B cell (primary cell): Measurements from ENCODE around the gene GALM. TPM values are rescaled to one million over a fixed set of nuclear protein-coding genes. Genes with fewer than 3 reads are reported as not detected.
A peak's percentile ranks its signal among the peaks of the same experiment; 100 is the strongest.
"Not testable (repeated sequence)": the region's sequence is repeated elsewhere in the genome, so short reads cannot be mapped to it uniquely, and the experiment has no call there.

Source experiments
- ATAC-seq: fragments of 200-7000 bp; cut with Tn5 transposase; one replicate; pipeline ENCODE4 v1.10.0; 2021; ENCODE audit warnings: low read depth, mild to moderate bottlenecking, moderate number of reproducible peaks, moderate library complexity
- CTCF ChIA-PET: fragments of 350-600 bp; sonication (Branson Sonifier 250); formaldehyde crosslinking; loops from one replicate; lab custom pipeline; 2021; ENCODE audit warnings: antibody characterized with exemption, inconsistent platforms; lab: Charles Lee
- POLR2A ChIA-PET: fragments of 350-600 bp; sonication (Branson Sonifier 250); formaldehyde crosslinking; loops from one replicate; lab custom pipeline; 2021; ENCODE audit warnings: antibody characterized with exemption; lab: Charles Lee
- DNase-seq: peaks from one replicate; pipeline ENCODE4 v3.0.0; 2013
- H2AFZ ChIP-seq: 2 replicates; pipeline ENCODE4 v1.6.1; 2012; ENCODE audit warnings: mild to moderate bottlenecking, low read depth, low read length; ENCODE audit not compliant: insufficient read depth, poor library complexity, severe bottlenecking
- H3K27ac ChIP-seq, 2 donors: 1 replicate in 1 of 2; 2 replicates in 1 of 2; pipeline ENCODE4 v1.5.1; 2012 to 2013; ENCODE audit warnings: low read length in 2 of 2, mild to moderate bottlenecking in 2 of 2, moderate library complexity in 1 of 2
- H3K27me3 ChIP-seq, 4 experiments: fragments of 200-600 bp in 1 of 4; sonication (generic) in 1 of 4; replicated peaks in 1 of 4; 1 replicate in 2 of 4; 2 replicates in 2 of 4; pipeline versions ENCODE4 v1.6.1 to v1.7.0; 2013 to 2016; ENCODE audit warnings: low read length in 3 of 4, mild to moderate bottlenecking in 2 of 4, mixed read lengths in 1 of 4, moderate library complexity in 1 of 4; ENCODE audit not compliant: insufficient read depth in 4 of 4, control insufficient read depth in 3 of 4; ENCODE audit errors: control extremely low read depth in 1 of 4
- H3K36me3 ChIP-seq, 2 experiments: replicated peaks in 1 of 2; 1 replicate in 1 of 2; 2 replicates in 1 of 2; pipeline versions ENCODE4 v1.6.1 to v1.7.1; 2013; ENCODE audit warnings: low read length in 1 of 2; ENCODE audit not compliant: insufficient read depth in 2 of 2, control insufficient read depth in 1 of 2; ENCODE audit errors: control extremely low read depth in 1 of 2, extremely low read depth in 1 of 2
- H3K4me1 ChIP-seq, 2 donors: fragments of 200-600 bp in 1 of 2; sonication (generic) in 1 of 2; 1 replicate in 1 of 2; 2 replicates in 1 of 2; pipeline versions ENCODE4 v1.5.1 to v1.6.1; 2013 to 2017; ENCODE audit warnings: low read length in 2 of 2; ENCODE audit not compliant: control insufficient read depth in 2 of 2, insufficient read depth in 2 of 2
- H3K4me2 ChIP-seq: replicated peaks from 2 replicates; pipeline ENCODE3; 2012; ENCODE audit warnings: mild to moderate bottlenecking, low read depth, low read length; ENCODE audit not compliant: poor library complexity, severe bottlenecking
- H3K4me3 ChIP-seq, 5 experiments: fragments of 200-600 bp in 1 of 5; sonication (generic) in 1 of 5; 1 replicate in 3 of 5; 2 replicates in 2 of 5; pipeline versions ENCODE4 v1.5.1 to v1.7.0; 2011 to 2016; ENCODE audit warnings: low read length in 4 of 5, mild to moderate bottlenecking in 4 of 5, low read depth in 2 of 5, control low read depth in 1 of 5, moderate library complexity in 1 of 5; ENCODE audit not compliant: insufficient read depth in 1 of 5; ENCODE audit errors: control extremely low read depth in 1 of 5, extremely low read depth in 1 of 5
- H3K79me2 ChIP-seq: fragments of 200-600 bp; sonication (generic); one replicate; pipeline ENCODE4 v1.6.0; 2016; ENCODE audit warnings: low read length; ENCODE audit not compliant: control insufficient read depth, insufficient read depth
- H3K9ac ChIP-seq: fragments of 200-600 bp; sonication (generic); 2 replicates; pipeline ENCODE4 v1.6.1; 2017; ENCODE audit warnings: mild to moderate bottlenecking, low read length, moderate library complexity
- H3K9me3 ChIP-seq, 3 donors: one replicate each; pipeline versions ENCODE4 v1.6.1 to v1.7.1; 2013; ENCODE audit warnings: low read length in 2 of 3; ENCODE audit not compliant: control insufficient read depth in 2 of 3, insufficient read depth in 1 of 3; ENCODE audit errors: control extremely low read depth in 1 of 3
- H4K20me1 ChIP-seq: 2 replicates; pipeline ENCODE4 v1.6.0; 2012; ENCODE audit warnings: mild to moderate bottlenecking, low read length; ENCODE audit not compliant: insufficient read depth, control insufficient read depth, poor library complexity, severe bottlenecking
- H3K27ac Mint-ChIP-seq: one replicate; pipeline ENCODE4 v1.8.0; 2021; ENCODE audit warnings: mixed read lengths
- H3K27me3 Mint-ChIP-seq: one replicate; pipeline ENCODE4 v1.8.0; 2021; ENCODE audit warnings: mixed read lengths
- H3K4me1 Mint-ChIP-seq: one replicate; pipeline ENCODE4 v1.8.0; 2021; ENCODE audit warnings: mixed read lengths
- H3K4me3 Mint-ChIP-seq: one replicate; pipeline ENCODE4 v1.8.0; 2021; ENCODE audit warnings: mixed read lengths
- H3K9me3 Mint-ChIP-seq: one replicate; pipeline ENCODE4 v1.8.0; 2022; ENCODE audit warnings: mixed read lengths; ENCODE audit not compliant: insufficient read depth
- EZH2 ChIP-seq: IDR thresholded peaks from 2 replicates; pipeline ENCODE4 v1.6.1; 2012; ENCODE audit warnings: borderline replicate concordance, low read depth, mild to moderate bottlenecking, moderate library complexity, low read length; ENCODE audit not compliant: insufficient read depth, poor library complexity, severe bottlenecking
- WGBS: methylation state at CpG from one replicate; pipeline ENCODE4 v1.1.5; 2013; ENCODE audit warnings: missing lambda C conversion rate; ENCODE audit not compliant: insufficient coverage; 5-methylcytosine and 5-hydroxymethylcytosine counted together
- intact Hi-C: fragments of 100-400 bp; cut with micrococcal nuclease; formaldehyde crosslinking; loops from one replicate; pipeline ENCODE4 v1.10.0; 2022
- polyA plus RNA-seq: library from polyadenylated mRNA; depleted of rRNA; stranded (reverse); fragments of >200 nt; gene quantifications from 2 replicates; pipeline ENCODE4 v1.2.3, GENCODE V29; 2012
- total RNA-seq, 2 donors: library from RNA; stranded (reverse); fragments of 120-200 nt in 1 of 2; gene quantifications; 1 replicate in 1 of 2; 2 replicates in 1 of 2; pipeline versions ENCODE4 v1.2.3 to v1.2.4, GENCODE V29; 2013 to 2022
- TF ChIP-seq, protein P1 (sequence below): fragments of 200-600 bp; IDR thresholded peaks from one replicate; pipeline ENCODE4 v1.8.0; 2022; ENCODE audit warnings: antibody characterized with exemption, mild to moderate bottlenecking

The GALM gene
- total and polyA plus RNA-seq, 2 donors (not counting 1 experiment from before 2014, with no cell fraction given): 5.1 to 9.7 TPM

DNA sequence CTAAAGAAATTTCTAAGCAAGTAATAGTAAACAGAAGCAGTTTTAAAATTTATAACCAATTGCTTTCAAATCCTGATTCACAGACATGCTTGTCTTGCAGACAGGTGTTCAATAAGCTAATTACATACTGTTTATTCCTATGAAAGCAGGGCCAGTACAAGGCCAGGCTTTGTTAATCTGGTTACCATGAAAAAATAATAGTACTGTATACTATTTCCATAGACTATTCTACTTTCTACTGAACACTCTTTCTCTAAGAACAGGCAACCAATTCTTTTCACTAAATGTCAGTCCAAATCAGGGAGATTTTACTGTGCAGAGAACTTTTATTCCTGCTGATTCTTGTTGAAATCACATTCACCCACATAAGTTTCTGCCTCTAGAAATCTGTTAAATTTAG lies 88.1 kb downstream of the GALM start:
- POLR2A ChIA-PET: interaction anchor here (0.7 kb wide), 2 partner anchors 172 to 297 kb away, joined by 3 to 4 read pairs; no protein-coding TSS in a partner anchor
- DNase-seq (no peak), ATAC-seq (no peak)
- CTCF ChIA-PET: interaction anchor here (1.0 kb wide), 1 partner anchor 217 kb away, joined by 5 read pairs; no protein-coding TSS in a partner anchor
- Histone ChIP-seq H3K27ac (no peak overlapping the region), H3K27me3 (no peaks in the 10 kb centered on the region), H2AFZ (peak overlapping the region; percentile 65), H3K79me2 (peaks cover 33% of the 10 kb centered on the region), H3K9me3 (no peaks in the 10 kb centered on the region), H3K4me1 (peaks cover 20 to 29% of the 10 kb centered on the region in 2 donors), H3K9ac (no peak overlapping the region), H3K4me3 (peak overlapping the region in 2 of 5 experiments; percentile 44 to 61), H3K36me3 (peaks cover 3 to 9% of the 10 kb centered on the region in 2 experiments), H3K4me2 (peak overlapping the region; percentile 69), H4K20me1 (peaks cover 11% of the 10 kb centered on the region)
- Mint-ChIP-seq H3K27me3 (no peaks in the 10 kb centered on the region), H3K4me3 (peak overlapping the region; percentile 41), H3K4me1 (peaks cover 27% of the 10 kb centered on the region), H3K27ac (no peak overlapping the region), H3K9me3 (no peaks in the 10 kb centered on the region)
- no peak for TF ChIP-seq EZH2
- TF ChIP-seq, protein P1, sequence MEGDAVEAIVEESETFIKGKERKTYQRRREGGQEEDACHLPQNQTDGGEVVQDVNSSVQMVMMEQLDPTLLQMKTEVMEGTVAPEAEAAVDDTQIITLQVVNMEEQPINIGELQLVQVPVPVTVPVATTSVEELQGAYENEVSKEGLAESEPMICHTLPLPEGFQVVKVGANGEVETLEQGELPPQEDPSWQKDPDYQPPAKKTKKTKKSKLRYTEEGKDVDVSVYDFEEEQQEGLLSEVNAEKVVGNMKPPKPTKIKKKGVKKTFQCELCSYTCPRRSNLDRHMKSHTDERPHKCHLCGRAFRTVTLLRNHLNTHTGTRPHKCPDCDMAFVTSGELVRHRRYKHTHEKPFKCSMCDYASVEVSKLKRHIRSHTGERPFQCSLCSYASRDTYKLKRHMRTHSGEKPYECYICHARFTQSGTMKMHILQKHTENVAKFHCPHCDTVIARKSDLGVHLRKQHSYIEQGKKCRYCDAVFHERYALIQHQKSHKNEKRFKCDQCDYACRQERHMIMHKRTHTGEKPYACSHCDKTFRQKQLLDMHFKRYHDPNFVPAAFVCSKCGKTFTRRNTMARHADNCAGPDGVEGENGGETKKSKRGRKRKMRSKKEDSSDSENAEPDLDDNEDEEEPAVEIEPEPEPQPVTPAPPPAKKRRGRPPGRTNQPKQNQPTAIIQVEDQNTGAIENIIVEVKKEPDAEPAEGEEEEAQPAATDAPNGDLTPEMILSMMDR: no peak
- intact Hi-C loops: loop anchor here (5.0 kb wide), 1 partner anchor 87 kb away; the partner anchor contains the start of gene GALM

DNA sequence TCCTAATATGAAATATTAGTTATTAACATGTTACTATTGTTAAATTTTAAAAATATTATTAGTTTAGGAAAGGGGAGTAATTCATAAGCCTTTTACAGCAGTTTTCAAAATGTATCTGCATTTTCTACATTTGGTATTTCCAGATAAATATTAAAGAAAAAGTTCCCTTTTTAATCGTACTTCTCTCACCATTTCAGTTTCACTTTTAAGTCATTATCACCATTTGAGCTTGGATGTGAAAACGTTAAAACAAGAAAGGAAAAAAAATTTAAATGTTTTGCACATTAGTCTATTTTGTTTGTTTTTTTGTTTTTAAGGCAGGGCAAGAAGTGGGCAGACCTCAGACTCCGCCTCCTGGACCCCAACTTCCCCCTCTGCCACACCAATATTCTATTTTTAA lies 88.6 kb downstream of the GALM start:
- Mint-ChIP-seq H3K4me3 (peak overlapping the region; percentile 79), H3K9me3 (no peaks in the 10 kb centered on the region), H3K4me1 (peaks cover 24% of the 10 kb centered on the region), H3K27me3 (no peaks in the 10 kb centered on the region), H3K27ac (no peak overlapping the region)
- no peaks in the 10 kb centered on the region for H3K27me3 ChIP-seq
- no peaks in the 10 kb centered on the region for H3K9me3 ChIP-seq
- peaks cover 17 to 24% of the 10 kb centered on the region in 2 donors for H3K4me1 ChIP-seq
- peak overlapping the region; percentile 7 to 61 (median 46) for H3K4me3 ChIP-seq
- ChIA-PET CTCF (interaction anchor here (0.5 to 1.0 kb wide), 2 partner anchors 25 to 218 kb away, joined by 3 to 5 read pairs; no protein-coding TSS in a partner anchor), POLR2A (interaction anchor here (0.7 kb wide), 2 partner anchors 172 to 297 kb away, joined by 3 to 4 read pairs; no protein-coding TSS in a partner anchor)
- TF ChIP-seq, protein P1: no peak
- no peak for TF ChIP-seq EZH2
- H3K27ac ChIP-seq: peak overlapping the region in 1 of 2 donors; percentile 48
- WGBS: no CpG with 5 or more reads among the region's 3 CpGs
- ATAC-seq (no peak), DNase-seq (no peak)
- H4K20me1 ChIP-seq: peaks cover 7% of the 10 kb centered on the region
- intact Hi-C loops: loop anchor here (5.0 kb wide), 1 partner anchor 87 kb away; the partner anchor contains the start of gene GALM
- peaks cover 2 to 5% of the 10 kb centered on the region in 2 experiments for H3K36me3 ChIP-seq
- H3K79me2 ChIP-seq: peaks cover 28% of the 10 kb centered on the region
- H3K4me2 ChIP-seq: peak overlapping the region; percentile 69
- H3K9ac ChIP-seq: peak overlapping the region; percentile 60
- H2AFZ ChIP-seq: peak overlapping the region; percentile 65

DNA sequence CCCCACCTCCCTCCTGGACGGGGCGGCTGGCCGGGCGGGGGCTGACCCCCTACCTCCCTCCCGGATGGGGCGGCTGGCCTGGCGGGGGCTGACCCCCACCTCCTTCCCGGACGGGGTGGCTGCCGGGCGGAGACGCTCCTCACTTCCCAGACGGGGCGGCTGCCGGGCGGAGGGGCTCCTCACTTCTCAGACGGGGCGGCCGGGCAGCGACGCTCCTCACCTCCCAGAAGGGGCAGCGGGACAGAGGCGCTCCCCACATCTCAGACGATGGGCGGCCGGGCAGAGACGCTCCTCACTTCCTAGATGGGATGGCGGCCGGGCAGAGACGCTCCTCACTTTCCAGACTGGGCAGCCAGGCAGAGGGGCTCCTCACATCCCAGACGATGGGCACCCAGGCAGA lies 90.0 kb downstream of the GALM start:
- H4K20me1 ChIP-seq, H3K27ac ChIP-seq, DNase-seq, H3K36me3 ChIP-seq, H3K27ac Mint-ChIP-seq, CTCF ChIA-PET, H3K27me3 Mint-ChIP-seq, H2AFZ ChIP-seq, H3K27me3 ChIP-seq, H3K4me2 ChIP-seq, H3K4me3 ChIP-seq, ATAC-seq, POLR2A ChIA-PET, H3K4me3 Mint-ChIP-seq, H3K9me3 ChIP-seq, H3K9ac ChIP-seq, intact Hi-C loops, H3K9me3 Mint-ChIP-seq: not testable (repeated sequence)
- WGBS: 98% methylated on average over 8 of the region's 31 CpGs
- H3K4me1 Mint-ChIP-seq: peaks cover 16% of the 10 kb centered on the region
- Histone ChIP-seq H3K79me2 (peaks cover 14% of the 10 kb centered on the region), H3K4me1 (peaks cover 12 to 18% of the 10 kb centered on the region in 2 donors)
